ENCODE measurements around the gene ANKRD39.

Gene ANKRD39

GRCh38 chr2:96888072-96889011, 30.5 kb upstream of the ANKRD39 start:
- DNase-seq (ENCODE audit: extremely low spot score), result no peak
- ChIA-PET CTCF (interaction anchor here (0.5 kb wide), 1 partner anchor 25 kb away, joined by 3 read pairs; no protein-coding TSS in a partner anchor), POLR2A (interaction anchor here (0.8 kb wide), 1 partner anchor 40 kb away, joined by 3 read pairs; no protein-coding TSS in a partner anchor)
- TF ChIP-seq CTBP1 (IDR thresholded peaks at IDR 0.05; ENCODE audit: borderline replicate concordance) (no peak), TARDBP (IDR thresholded peaks at IDR 0.05) (no peak)
- TF ChIP-seq, protein P1, sequence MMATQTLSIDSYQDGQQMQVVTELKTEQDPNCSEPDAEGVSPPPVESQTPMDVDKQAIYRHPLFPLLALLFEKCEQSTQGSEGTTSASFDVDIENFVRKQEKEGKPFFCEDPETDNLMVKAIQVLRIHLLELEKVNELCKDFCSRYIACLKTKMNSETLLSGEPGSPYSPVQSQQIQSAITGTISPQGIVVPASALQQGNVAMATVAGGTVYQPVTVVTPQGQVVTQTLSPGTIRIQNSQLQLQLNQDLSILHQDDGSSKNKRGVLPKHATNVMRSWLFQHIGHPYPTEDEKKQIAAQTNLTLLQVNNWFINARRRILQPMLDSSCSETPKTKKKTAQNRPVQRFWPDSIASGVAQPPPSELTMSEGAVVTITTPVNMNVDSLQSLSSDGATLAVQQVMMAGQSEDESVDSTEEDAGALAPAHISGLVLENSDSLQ (IDR thresholded peaks at IDR 0.05), result no peak

DNA sequence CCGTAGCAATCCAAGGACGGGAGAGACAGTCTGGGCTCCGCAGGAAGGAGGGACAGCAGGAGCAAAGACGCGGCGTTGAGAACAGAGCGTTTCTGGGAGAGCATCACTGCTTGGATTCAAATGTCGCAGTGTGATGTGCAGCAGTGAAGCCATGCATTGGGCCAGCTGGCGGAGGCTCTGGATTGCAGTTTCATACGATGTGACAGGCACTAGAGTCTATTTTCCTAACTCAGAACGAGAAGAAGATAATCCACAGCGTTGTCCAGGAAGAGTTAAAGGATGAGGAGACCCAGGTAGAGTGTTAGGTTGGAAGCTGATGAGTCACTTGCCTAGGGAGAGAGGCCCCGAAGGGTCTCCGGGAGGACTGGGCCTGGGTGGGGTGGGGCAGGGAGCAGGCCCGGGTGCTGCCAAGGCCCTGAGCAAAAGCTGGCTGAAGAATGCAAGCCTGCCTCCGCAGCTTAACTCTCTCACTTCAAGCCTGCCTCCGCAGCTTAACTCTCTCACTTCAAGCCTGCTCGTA, 29.7 kb upstream of the ANKRD39 start:
- TF ChIP-seq FOXK2 (IDR thresholded peaks at IDR 0.05) (no peak), ELF4 (IDR thresholded peaks at IDR 0.05) (no peak), SP1 (IDR thresholded peaks at IDR 0.05) (no peak), FOXA1 (IDR thresholded peaks at IDR 0.05) (no peak), FOXM1 (IDR thresholded peaks at IDR 0.05; ENCODE audit: borderline replicate concordance) (no peak), HDGF (IDR thresholded peaks at IDR 0.05; ENCODE audit: borderline replicate concordance) (no peak), BHLHE40 (IDR thresholded peaks at IDR 0.05; ENCODE audit: borderline replicate concordance) (no peak), CTBP1 (IDR thresholded peaks at IDR 0.05; ENCODE audit: borderline replicate concordance) (no peak), ZNF384 (IDR thresholded peaks at IDR 0.05) (no peak), LEF1 (IDR thresholded peaks at IDR 0.05; ENCODE audit: borderline replicate concordance) (no peak), TARDBP (IDR thresholded peaks at IDR 0.05) (no peak), SUZ12 (IDR thresholded peaks at IDR 0.05) (no peak), ARNT (IDR thresholded peaks at IDR 0.05) (no peak), NFRKB (IDR thresholded peaks at IDR 0.05) (no peak)
- TF ChIP-seq, protein P1 (IDR thresholded peaks at IDR 0.05), result no peak
- DNase-seq (ENCODE audit: extremely low spot score), result no peak
- ChIA-PET CTCF (no interaction called here), POLR2A (no interaction called here)

DNA sequence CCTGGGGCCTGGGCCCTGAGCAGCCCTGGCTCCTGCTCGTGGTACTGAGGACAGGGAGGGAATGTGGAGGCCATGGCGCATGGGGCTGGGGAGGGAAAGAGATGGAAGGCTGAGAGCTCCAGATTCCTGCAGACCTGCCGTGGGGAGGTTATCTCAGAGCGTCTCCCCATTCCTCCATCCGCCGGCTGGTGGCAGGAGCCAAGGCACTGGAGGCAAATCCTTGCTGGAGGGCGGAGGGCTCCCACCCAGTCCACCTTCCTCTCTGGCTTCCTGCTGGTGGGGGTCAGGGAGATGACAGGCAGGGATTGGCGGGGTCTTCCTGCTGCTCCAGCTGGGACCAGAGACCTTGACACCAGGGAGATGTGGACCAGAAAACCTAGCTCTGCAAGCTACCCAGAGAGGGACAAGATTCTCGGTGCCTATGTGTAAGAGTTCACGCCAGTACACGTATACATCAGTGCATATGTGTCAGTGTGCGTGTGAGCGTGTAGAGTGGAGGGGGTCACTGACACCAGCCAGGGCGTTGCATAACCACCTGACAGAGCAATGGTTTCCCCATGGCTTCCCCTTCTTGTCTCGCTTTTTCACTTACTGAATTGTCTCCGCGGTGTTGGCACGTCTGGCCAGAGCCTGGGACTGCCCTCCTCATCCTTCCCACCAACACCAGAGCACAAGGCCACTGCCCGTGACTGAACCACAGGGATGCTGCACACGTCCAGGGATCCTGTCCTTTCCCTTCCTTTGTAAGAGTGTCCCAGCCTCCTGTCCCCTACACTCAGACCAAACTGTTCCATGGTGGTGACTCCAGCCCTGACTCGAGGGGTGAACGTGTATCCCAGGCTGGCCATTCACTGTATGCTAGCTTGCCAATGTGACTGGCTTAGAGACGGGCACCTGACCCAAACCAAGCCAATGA, 27.9 kb upstream of the ANKRD39 start:
- TF ChIP-seq LEF1 (IDR thresholded peaks at IDR 0.05; ENCODE audit: borderline replicate concordance), result no peak
- no peak for TF ChIP-seq SUZ12 (IDR thresholded peaks at IDR 0.05)
- no peak for TF ChIP-seq FOXM1 (IDR thresholded peaks at IDR 0.05; ENCODE audit: borderline replicate concordance)
- TF ChIP-seq ELF4 (IDR thresholded peaks at IDR 0.05), result no peak
- no peak for TF ChIP-seq FOXK2 (IDR thresholded peaks at IDR 0.05)
- no peak for TF ChIP-seq ARNT (IDR thresholded peaks at IDR 0.05)
- no peak for TF ChIP-seq TARDBP (IDR thresholded peaks at IDR 0.05)
- no peak for TF ChIP-seq L3MBTL2 (conservative IDR thresholded peaks at IDR 0.05)
- no peak for TF ChIP-seq SP1 (IDR thresholded peaks at IDR 0.05)
- TF ChIP-seq ZNF384 (IDR thresholded peaks at IDR 0.05), result no peak
- TF ChIP-seq CTBP1 (IDR thresholded peaks at IDR 0.05; ENCODE audit: borderline replicate concordance), result no peak
- TF ChIP-seq BHLHE40 (IDR thresholded peaks at IDR 0.05; ENCODE audit: borderline replicate concordance), result no peak
- TF ChIP-seq NFRKB (IDR thresholded peaks at IDR 0.05), result no peak
- no peak for TF ChIP-seq FOXA1 (IDR thresholded peaks at IDR 0.05)
- TF ChIP-seq, protein P1 (IDR thresholded peaks at IDR 0.05), result no peak
- CTCF ChIA-PET, result interaction anchor here (0.6 kb wide), 1 partner anchor 1684 kb away, joined by 3 read pairs; no protein-coding TSS in a partner anchor
- POLR2A ChIA-PET, result interaction anchor here (1.1 kb wide), 2 partner anchors 11 to 17 kb away, joined by 3 to 5 read pairs; no protein-coding TSS in a partner anchor
- no peak for DNase-seq (ENCODE audit: extremely low spot score)

- DNase-seq (ENCODE audit: extremely low spot score), result no peak
- CTCF ChIA-PET, result interaction anchor here (0.9 kb wide), 1 partner anchor 10 kb away, joined by 5 read pairs; no protein-coding TSS in a partner anchor
- no peak for TF ChIP-seq SUZ12 (IDR thresholded peaks at IDR 0.05)
- TF ChIP-seq, protein P1 (IDR thresholded peaks at IDR 0.05), result no peak
- no peak for TF ChIP-seq FOXK2 (IDR thresholded peaks at IDR 0.05)
- POLR2A ChIA-PET, result no interaction called here
These were observed 26.7 kb upstream of the ANKRD39 start for GRCh38 chr2:96884299-96885094.
